ENCODE results near the gene LIF. TPM values are rescaled to one million over a fixed set of nuclear protein-coding genes. Genes with fewer than 3 reads are reported as not detected.

LIF gene
- total RNA-seq (2022; extraction: Qiagen RNA extraction; ENCODE audit: low read depth) = 31.4 to 46.6 TPM (median 42.4 TPM) in 5 replicates

GRCh38 chr22:30245985-30246813, at the start of gene LIF:
LIF (minus strand) TSS chr22:30246759; CDS start chr22:30246695, 64 bp downstream.

DNA sequence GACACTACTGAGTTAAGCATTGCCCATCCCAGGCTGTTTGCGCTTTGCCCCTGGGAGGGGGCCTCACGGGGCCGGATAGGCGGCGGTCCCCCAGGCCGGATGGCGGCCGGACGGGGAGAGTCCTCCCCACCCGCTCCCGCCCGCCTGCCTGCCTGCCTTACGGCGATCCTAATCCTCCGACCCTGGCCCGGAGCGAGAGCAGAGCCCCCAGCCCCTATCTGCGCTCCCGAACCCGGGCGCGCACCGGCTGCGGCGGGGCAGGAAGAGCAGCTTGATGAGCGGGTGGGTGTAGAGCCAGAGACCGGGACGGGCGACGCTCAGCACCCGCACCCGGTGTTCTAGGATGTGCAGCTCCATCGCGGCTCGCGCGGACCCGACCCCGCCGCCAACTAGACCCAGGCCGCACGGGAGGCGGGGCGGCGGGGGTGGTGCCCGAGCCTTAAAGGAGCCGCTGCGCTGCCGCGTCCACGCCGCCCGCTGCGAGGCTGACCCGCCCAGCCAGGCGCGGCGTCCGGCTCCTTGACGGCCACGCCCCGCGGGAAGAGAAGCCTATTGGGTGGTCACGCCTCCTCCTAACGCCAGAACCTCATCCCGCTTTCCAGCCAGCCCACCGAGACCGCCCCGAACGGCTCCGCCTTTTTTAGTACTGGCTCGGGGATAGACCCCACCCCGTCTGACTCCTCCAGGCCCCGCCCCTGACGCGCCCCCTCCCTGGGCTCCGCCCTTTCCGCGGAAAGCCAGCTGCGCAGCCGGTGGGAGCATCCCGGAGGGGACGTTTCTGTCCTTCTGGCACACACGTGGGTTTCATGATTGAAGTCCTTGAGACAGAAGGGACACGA, 42.8 kb upstream of the LIF start, which contains the start of gene CASTOR1:
Gene CASTOR1 (minus strand): TSS at position 365 of the 839 bp plus-strand sequence. CDS start 8 bp downstream, at position 357.

GRCh38 chr22:30266445-30267381, 20.2 kb upstream of the LIF start, which contains the start of gene OSM:
OSM (minus strand) TSS chr22:30266851; CDS start chr22:30266799, 52 bp downstream.

Other genes starting within 250 kb of the LIF start
- gene HORMAD2, start 166.3 kb downstream of the LIF start, total RNA-seq (2022; extraction: Qiagen RNA extraction; ENCODE audit: low read depth) = not detected in 5 replicates
- gene OSM, start 20.1 kb upstream of the LIF start, total RNA-seq (2022; extraction: Qiagen RNA extraction; ENCODE audit: low read depth) = 0.08 TPM in 1 of 5 replicates, not detected in the others
- gene CASTOR1, start 42.7 kb upstream of the LIF start, total RNA-seq (2022; extraction: Qiagen RNA extraction; ENCODE audit: low read depth) = 4.1 to 8.6 TPM (median 7.3 TPM) in 5 replicates
- gene TBC1D10A, start 80.2 kb upstream of the LIF start, total RNA-seq (2022; extraction: Qiagen RNA extraction; ENCODE audit: low read depth) = 9.7 to 12.7 TPM (median 12.2 TPM) in 5 replicates
- gene SF3A1, start 110.1 kb upstream of the LIF start, total RNA-seq (2022; extraction: Qiagen RNA extraction; ENCODE audit: low read depth) = 45.2 to 72.3 TPM (median 62.8 TPM) in 5 replicates
- 2.9 to 3.2 TPM (median 2.9 TPM) in 5 replicates for gene CCDC157, start 110.2 kb upstream of the LIF start, total RNA-seq (2022; extraction: Qiagen RNA extraction; ENCODE audit: low read depth)
- 14.3 to 19.7 TPM (median 18.2 TPM) in 5 replicates for gene RNF215, start 140.7 kb upstream of the LIF start, total RNA-seq (2022; extraction: Qiagen RNA extraction; ENCODE audit: low read depth)
- 23.3 to 34.1 TPM (median 27.1 TPM) in 5 replicates for gene SEC14L2, start 150.3 kb upstream of the LIF start, total RNA-seq (2022; extraction: Qiagen RNA extraction; ENCODE audit: low read depth)
- gene MTFP1, start 179.0 kb upstream of the LIF start, total RNA-seq (2022; extraction: Qiagen RNA extraction; ENCODE audit: low read depth) = 64.2 to 71.0 TPM (median 67.7 TPM) in 5 replicates
- not detected in 5 replicates for gene SEC14L3, start 225.3 kb upstream of the LIF start, total RNA-seq (2022; extraction: Qiagen RNA extraction; ENCODE audit: low read depth)

Measured in A549 treated with DMSO at 1 μM for 4 hours (cell line).